HUDEP-2 (cell line): ENCODE data around the gene PDS5A.
"Not testable (repeated sequence)": the region's sequence is repeated elsewhere in the genome, so short reads cannot be mapped to it uniquely, and the experiment has no call there.

Experiments
- DNase-seq, 76 experiments: peaks; one replicate each; lab custom pipeline; 2025; ENCODE audit not compliant: unreplicated experiment in 76 of 76; lab: John Stamatoyannopoulos, UW

The PDS5A gene

DNA sequence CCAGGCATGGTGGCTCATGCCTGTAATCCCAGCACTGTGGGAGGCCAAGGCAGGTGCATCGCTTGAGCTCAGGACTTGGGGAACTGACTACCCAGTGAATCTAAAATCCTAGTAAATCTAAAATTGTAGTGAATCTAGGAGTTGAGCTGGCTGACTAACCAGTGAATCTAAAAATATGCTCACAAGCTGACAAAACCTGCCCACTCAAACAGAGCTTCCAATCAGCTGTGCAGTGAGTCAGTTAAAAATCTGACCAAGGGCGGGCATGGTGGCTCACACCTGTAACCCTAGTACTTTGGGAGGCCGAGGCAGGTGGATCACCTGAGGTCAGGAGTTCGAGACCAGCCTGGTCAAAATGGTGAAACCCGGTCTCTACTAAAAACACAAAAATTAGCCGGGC is 72.7 kb downstream of the PDS5A start:
- DNase-seq = not testable (repeated sequence)

GRCh38 chr4:39900966-39901365 is 76.7 kb downstream of the PDS5A start:
- no peak for DNase-seq

- no peak for DNase-seq
These were observed 78.4 kb downstream of the PDS5A start for GRCh38 chr4:39899291-39899690.

- DNase-seq = no peak
These were observed 79.7 kb downstream of the PDS5A start for GRCh38 chr4:39898015-39898414.

DNA sequence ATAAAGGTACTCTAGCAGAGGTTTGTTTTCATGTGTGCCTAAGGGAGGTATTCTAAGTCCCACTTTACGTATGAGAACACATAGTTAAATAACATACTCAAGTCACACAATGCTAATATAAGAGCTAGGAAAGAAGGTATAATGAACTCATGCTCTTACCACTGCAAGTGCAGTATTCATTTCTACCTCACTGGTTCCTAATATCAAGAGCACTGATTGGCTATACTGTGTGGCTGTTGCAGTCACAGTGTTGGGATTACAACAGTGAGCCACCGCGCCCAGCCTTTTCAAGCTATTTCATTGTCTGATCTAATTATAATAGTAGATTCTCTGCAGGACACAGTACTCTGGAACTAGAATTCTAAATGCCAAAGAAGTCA is 84.0 kb downstream of the PDS5A start:
- DNase-seq = no peak

DNA sequence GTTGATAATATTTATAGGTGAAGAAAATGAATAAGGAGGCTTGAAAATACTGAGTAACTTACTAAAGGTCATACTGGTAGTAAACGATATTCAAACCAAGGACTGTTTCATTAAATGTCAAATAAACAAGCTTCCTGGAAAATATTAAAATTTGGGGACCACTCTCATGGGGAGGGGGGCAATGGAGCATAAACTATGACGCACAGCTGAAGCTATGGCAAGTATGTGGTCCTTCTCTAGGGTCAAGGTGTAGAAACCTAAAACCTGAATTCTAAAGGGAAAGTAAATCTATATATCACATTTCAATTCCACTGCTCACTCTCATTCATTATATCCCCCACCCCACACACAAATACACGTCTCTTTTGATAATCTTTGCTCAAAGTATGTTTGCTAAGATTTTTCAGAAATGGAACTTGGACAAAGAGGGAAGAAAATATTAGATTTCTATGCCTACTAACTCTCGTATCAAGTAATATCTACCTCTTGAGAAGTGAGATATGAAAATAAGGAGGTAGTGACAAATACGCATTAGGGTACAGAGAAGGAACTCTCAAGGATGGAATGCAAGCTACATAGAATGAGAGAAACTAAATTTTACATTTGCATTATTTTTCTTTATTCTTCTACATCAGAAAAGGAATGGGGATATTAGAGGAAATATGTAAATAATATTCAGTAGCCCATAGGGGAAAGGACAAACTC is 84.6 kb downstream of the PDS5A start:
- DNase-seq = no peak

- no peak for DNase-seq
These were observed 88.5 kb downstream of the PDS5A start for GRCh38 chr4:39889226-39889625.

- no peak for DNase-seq
These were observed 89.2 kb downstream of the PDS5A start for GRCh38 chr4:39888541-39888940.

DNA sequence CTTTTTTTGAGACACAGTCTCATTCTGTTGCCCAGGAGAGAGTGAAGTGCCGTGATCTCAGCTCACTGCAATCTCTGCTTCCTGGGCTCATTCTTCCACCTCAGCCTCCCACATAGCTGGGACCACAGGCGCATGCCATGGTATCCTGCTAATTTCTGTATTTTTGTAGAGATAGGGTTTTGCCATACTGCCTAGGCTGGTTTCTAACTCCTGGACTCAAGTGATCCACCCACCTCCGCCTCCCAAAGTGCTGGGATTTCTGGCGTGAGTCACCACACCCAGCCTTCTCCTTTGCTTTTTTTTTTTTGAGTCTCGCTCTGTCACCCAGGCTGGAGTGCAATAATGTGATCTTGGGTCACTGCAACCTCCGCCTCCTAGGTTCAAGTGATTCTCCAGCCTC is 94.1 kb downstream of the PDS5A start:
- DNase-seq = no peak

DNA sequence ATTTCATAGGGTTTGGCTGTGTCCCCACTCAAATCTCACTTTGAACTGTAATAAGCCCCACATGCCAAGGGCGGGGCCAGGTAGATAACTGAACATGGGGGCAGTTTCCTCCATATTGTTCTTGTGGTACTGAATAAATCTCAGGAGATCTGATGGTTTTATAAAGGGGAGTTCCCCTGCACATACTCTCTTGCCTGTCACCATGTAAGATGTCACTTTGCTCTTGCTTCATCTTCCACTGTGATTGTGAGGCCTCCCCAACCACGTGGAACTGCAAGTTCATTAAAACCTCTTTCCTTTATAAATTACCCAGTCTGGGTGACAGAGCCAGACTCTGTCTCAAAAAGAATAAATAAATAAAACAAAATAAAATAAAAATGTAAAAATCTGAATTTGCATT is 95.9 kb downstream of the PDS5A start:
- DNase-seq = no peak

GRCh38 chr4:39877971-39878370 is 99.7 kb downstream of the PDS5A start:
- DNase-seq = no peak

DNA sequence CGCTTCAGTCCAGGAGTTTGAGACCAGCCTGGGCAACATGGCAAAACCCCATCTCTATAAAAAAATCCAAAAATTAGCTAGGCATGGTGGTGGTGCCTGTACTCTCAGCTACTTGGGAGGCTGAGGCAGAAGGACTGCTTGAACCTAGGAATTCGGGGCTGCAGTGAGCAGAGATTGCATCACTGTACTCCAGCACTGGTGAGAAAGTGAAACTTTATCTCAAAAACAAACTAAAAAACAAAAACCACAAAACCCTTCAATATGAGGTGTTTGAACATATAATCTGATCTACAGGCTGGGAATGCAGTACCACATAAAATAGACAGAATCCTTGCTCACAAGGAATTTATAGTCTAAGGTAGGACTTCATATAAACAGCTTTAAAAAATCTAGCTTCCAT is 103.9 kb downstream of the PDS5A start:
- no peak for DNase-seq

DNA sequence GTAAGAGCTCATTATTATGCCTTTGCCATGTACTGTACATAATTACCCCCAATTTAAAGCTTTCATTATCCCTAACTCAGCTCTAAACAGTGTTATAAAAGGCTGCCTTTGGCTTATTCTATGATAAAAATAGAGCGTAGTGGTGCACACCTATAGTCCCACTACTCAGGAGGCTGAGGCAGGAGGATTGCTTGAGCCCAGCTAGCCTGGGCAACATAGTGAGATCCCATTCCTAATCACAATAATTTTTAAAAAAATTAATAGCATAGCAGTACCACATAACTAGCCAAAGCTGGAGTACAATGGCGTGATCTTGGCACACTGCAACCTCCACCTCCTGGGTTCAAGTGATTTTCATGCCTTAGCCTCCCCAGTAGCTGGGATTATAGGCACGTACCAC is 112.4 kb downstream of the PDS5A start:
- DNase-seq = no peak

- no peak for DNase-seq
These were observed 113.3 kb downstream of the PDS5A start for GRCh38 chr4:39864391-39864790.

DNA sequence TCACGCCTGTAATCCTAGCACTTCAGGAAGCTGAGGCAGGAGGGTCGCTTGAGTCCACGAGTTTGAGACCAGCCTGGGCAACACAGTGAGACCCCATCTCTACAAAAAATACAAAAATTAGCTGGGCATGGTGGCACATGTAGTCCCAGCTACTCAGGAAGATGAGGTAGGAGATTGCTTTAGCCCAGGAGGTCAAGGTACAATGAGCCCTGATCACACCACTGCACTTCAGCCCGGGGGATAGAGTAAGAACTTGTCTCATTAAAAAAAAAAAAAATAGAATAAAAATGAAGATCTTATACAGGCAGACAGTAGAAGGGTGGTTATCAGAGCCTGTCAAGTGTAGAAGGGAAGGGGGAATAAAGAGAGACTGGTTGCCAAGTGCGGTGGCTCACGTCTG is 116.9 kb downstream of the PDS5A start:
- DNase-seq = no peak

DNA sequence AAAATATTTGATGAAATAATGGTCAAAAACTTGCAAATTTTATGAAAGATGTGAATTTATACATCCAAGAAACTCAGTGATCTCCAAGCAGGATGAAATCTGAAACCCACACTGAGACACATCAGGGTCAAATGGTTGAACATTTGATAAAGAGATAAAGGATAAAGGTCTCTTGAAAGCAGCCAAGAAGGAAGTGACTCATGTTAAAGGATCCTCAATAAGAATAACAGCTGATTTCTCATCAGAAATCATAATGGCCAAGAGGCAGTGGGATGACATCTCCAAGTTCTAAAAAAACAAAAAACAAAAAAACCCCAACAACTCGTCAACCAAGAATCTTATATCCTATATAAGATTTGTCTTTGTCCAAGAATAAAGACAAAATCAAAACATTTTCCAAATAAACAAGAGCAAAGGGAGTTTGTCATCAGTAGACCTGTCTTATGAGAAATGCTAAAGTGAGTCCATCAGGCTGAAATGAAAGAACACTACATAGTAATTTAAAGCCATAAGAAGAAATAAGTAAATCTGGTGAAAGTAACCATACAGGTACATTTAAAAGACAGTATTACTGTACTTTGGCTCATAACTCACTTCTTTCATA is 121.7 kb downstream of the PDS5A start:
- DNase-seq = no peak

GRCh38 chr4:39852636-39853035 is 125.1 kb downstream of the PDS5A start:
- DNase-seq = no peak

- no peak for DNase-seq
These were observed 127.0 kb downstream of the PDS5A start for GRCh38 chr4:39850727-39851126.

DNA sequence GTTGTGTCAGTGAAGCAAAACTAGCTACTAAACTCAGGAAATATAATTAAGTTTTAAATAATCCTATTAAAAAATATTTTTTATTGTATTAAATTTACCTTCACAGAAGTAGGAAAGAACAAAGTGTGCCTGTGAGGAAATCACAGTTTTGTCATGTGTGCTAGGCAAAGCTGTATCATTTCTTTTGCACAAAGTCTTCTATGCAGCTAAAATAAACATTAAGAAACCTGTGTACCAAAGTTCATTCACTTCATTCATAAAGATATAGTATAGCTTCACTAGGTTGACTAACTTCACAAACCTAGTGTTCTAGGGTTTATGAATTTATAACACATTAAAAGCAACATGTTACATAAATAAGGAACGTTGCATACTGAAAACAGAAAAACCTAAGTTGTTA is 131.0 kb downstream of the PDS5A start:
- DNase-seq = no peak

DNA sequence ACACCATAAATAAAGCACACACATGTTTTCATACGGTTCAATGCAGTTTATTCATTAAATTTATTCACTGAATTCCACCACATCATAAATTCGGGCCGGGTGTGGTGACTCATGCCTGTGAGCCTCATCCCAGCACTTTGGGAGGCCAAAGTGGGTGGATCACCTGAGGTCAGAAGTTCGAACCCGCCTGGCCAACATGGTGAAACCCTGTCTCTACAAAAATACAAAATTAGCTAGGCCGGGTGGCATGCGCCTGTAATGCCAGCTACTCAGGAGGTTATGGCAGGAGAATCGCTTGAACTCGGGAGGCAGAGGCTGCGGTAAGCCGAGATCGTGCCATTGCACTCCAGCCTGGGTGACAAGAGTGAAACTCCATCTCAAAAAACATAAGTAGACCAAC is 131.6 kb downstream of the PDS5A start:
- DNase-seq = no peak

- DNase-seq = no peak
These were observed 135.8 kb downstream of the PDS5A start for GRCh38 chr4:39841894-39842293.

DNA sequence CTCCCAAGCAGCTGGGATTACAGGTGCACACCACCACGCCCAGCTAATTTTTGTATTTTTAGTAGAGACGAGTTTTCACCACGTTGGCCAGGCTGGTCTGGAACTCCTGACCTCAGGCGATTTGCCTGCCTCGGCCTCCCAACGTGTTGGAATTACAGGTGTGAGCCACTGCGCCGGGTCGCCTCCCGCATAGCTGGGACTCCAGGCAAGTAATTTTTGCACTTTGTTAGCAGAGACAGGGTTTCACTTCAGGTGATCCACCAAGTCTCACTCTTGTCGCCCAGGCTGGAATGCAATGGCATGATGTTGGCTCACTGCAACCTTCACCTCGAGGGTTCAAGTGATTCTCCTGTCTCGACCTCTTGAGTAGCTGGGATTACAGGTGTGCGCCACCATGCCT is 137.2 kb downstream of the PDS5A start:
- not testable (repeated sequence) for DNase-seq

DNA sequence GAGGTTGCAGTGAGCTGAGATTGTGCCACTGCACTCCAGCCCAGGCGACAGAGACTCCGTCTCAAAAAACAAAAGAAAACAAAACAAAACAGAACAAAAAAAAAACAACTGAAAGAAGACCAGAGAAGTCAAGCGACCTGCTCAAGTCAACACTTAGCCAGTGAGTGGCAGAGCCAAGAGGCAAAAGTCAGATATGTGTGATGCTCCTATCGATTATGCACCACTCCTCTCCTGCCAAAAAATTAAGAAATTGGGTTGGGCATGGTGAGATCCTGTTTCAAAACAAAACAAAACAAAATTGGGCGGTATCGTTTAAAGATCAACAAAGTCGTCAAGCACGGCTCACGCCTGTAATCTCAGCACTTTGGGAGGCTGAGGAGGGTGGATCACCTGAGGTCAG is 137.7 kb downstream of the PDS5A start:
- no peak for DNase-seq
